Activated CD4-positive, alpha-beta T cell treated with anti-CD3 and anti-CD28 coated beads, Interleukin-2, amount 50 U/mL, for 48 hours (primary cell): ENCODE data around the gene SLC44A3.

ENCODE experiments used
- DNase-seq, 2 experiments: peaks; one replicate each; pipeline ENCODE4 v3.0.0-alpha.2; 2020

The SLC44A3 gene, protein sequence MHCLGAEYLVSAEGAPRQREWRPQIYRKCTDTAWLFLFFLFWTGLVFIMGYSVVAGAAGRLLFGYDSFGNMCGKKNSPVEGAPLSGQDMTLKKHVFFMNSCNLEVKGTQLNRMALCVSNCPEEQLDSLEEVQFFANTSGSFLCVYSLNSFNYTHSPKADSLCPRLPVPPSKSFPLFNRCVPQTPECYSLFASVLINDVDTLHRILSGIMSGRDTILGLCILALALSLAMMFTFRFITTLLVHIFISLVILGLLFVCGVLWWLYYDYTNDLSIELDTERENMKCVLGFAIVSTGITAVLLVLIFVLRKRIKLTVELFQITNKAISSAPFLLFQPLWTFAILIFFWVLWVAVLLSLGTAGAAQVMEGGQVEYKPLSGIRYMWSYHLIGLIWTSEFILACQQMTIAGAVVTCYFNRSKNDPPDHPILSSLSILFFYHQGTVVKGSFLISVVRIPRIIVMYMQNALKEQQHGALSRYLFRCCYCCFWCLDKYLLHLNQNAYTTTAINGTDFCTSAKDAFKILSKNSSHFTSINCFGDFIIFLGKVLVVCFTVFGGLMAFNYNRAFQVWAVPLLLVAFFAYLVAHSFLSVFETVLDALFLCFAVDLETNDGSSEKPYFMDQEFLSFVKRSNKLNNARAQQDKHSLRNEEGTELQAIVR

DNA sequence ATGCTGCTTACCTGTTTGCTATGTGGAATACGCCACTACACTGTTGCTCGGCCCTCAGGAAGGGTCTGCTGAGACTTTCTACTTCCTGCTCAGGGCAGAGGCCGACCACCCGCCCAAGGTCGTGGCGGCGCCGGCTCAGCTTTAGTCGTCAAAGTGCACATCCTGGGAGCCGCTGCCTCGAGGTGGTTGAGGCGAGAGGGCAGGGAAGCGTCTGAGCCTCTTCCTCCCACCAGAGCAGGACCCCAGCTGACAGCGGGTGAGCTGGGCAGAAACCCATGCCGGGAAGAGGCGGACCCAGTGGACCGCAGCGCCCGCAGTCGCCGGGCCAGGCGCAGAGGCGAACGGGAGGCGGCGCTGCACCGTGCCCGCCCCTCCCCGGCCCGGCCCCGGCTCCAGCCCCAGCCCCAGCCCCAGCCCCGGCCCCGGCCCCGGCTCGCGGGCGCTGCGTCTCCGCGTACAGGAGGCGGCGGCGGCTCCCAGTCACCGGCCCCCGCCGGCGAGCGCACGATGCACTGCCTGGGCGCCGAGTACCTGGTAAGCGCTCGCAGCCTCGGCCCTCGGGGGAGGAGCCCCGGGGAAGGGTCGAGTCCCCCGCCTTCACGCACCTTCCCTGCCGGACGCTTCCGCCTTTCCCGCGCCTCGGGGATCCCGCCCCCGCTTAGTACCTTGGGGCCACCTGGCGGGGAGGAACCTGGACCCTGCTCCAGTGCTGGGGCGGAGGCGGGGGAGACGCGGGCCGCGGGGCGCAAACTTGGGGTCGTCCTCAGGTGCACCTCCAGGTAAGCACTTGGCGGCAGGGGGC is at the start of gene SLC44A3:
Gene SLC44A3, plus strand, starts transcription at position 413 of the 802 bp plus-strand sequence. Its CDS starts 95 bp downstream, at position 508.
- peak; percentile 15 to 21 for DNase-seq

DNA sequence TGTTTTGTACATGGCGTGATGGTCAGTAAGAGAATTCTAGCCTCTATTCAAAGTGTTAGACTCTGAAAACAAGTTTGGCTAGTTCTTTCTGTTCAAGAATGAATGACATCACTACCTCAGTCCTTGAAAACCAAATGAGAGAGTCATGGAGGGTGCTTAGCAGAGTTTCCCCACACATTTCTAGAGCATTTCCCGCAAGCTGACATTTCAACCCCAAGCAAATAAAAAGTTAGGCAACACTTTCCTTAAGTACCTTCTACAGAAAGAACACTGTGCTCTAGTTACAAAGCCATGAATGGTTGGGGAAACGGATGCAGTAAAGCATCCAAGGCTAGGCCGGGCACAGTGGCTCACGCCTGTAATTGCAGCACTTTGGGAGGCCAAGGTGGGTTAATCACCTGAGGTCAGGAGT is 47.9 kb upstream of the SLC44A3 start:
- DNase-seq: no peak

GRCh38 chr1:94772845-94773244 is 47.3 kb upstream of the SLC44A3 start:
- no peak for DNase-seq

GRCh38 chr1:94773296-94773809 is 46.8 kb upstream of the SLC44A3 start:
- DNase-seq: no peak

- DNase-seq: no peak
Measured at GRCh38 chr1:94773931-94774422, 46.2 kb upstream of the SLC44A3 start.

- no peak for DNase-seq
Measured at GRCh38 chr1:94776474-94776873, 43.7 kb upstream of the SLC44A3 start.

DNA sequence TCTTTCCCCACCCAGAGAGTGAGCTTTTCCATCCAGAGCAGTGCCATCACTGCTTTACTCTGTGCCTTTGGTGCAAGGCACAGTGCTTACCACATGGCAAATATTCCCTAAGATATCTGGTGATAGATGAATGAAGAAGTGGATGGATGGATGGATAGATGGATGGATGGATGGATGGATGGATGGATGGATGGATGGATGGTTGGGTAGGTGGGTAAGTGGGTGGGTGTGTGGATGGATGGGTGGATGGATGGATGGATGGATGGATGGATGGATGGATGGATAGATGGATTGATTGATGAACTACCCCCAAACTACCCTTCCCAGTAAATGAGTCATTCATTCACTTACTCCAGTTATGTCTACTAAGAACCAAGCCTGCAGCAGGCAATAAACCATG is 42.9 kb upstream of the SLC44A3 start:
- no peak for DNase-seq

DNA sequence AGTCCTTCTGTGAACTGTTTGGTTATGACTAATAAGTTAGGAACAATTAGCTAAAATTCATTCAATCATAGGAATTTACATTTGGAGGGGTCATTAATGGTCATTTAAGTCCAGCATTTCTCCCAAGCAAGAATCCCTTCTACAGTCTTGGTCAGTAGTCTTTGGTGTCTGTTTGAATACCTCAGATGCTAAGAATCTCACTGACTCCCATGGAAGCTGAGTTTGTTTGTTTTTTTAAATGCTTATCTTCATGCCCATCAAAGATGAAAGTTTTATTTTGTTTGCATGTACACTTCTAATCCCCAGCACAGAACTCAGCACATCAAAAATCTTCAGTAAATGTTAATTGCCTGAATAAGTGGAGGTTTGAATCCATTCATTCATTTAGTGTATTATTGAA is 41.3 kb upstream of the SLC44A3 start:
- no peak for DNase-seq

- DNase-seq: no peak
Measured at GRCh38 chr1:94783342-94784189, 36.6 kb upstream of the SLC44A3 start.

DNA sequence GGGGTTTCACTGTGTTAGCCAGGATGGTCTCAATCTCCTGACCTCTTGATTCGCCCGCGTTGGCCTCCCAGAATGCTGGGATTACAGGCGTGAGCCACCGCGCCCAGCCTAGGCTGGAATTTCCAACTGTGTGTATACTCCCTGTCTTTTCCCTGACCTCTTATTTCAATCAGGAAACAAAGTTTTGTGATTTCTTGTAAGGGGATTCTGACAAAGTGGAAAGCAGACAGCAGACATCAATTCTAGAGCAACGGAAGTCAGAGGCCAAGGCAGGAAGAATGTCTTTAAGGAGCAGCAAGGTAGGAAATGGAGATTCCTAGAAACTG is 36.0 kb upstream of the SLC44A3 start:
- no peak for DNase-seq

DNA sequence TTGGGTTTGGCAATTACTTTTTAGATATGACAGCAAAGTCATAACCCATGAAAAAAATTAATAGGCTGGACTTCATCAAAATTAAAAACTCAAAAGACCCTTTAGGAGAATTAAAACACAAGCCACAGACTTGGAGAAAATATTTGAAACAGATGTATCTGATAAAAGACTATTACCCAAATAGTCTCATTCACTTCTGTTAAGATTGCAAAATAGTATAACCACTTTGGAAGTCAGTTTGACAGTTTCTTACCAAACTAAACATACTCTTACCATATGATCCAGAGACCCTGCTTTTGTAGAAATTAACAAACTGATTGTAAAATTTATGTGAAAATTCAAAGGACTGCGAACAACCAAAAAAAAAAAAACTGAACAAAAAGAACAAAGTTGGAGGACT is 32.5 kb upstream of the SLC44A3 start:
- DNase-seq: no peak

DNA sequence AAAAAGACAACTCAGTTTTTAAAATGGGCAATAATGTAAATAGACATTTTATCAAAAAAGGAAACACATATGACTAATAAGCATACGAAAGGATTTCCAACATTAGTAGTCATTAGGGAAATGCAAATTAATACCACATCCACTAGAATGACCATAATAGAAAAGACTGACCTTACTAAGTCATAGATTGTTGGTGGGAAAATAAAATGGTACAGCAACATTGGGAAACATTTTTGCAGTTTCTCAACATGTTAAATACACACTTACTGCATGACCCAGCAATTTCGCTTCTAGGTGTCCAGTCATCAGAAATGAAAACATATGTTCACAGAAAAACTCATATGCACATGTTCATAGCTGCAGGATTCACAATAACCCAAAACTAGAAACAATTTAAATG is 29.9 kb upstream of the SLC44A3 start:
- no peak for DNase-seq

DNA sequence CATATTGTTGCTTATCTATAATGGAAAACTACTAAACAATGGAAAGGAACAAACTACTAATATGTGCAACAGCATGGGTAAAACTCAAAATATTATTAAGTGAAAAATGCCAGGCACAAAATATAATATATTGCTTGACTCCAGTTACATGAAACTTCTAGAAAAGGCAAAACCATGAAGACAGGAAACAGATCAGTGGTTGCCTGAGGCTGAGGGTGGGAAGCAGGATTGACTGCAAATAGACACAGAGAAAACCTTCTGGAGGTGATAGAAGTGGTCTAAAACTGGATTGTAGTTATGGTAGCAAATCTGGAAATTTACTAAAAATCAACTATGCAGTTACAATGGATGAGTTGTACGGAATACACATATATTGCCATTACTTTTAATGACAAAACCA is 29.5 kb upstream of the SLC44A3 start:
- no peak for DNase-seq

- DNase-seq: no peak
Measured at GRCh38 chr1:94792473-94793295, 27.5 kb upstream of the SLC44A3 start.

- DNase-seq: no peak
Measured at GRCh38 chr1:94793296-94793656, 26.9 kb upstream of the SLC44A3 start.

DNA sequence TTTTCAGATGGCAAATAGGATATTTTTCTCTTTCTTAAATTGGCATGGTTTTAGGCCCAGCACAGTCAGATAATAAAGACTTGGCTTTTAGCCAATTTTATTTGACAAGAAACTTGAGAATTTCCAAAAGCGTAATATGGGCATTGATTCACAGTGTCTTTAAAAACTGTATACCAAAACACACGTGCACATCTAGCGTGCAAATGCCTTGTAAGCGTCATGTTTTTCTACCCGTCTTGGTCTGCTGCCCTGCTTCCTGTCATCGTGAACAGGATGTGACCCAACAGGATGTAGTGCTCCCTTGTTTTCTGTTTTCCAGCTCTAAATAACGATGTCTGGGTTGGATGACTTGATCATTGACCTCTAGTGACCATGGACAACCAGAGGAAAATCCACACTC is 24.7 kb upstream of the SLC44A3 start:
- DNase-seq: no peak

DNA sequence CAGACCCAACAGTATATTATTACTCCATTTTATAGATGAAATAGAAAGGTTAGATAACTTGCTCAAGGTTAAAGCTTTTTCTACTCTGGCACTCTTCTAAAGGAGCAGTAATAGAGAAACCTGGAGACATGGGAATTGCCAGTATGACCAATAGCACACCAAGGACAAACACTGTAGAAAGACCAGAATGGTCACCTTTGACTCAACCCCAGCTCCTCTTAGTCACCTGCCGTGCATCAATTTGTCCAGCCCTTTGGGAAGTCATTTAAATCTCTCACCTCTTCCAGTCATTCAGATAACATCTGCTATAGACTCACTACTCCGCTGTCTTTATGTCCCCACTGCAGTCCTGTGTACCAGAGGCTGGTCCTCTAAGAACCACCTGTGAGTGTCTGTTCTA is 23.9 kb upstream of the SLC44A3 start:
- DNase-seq: no peak

DNA sequence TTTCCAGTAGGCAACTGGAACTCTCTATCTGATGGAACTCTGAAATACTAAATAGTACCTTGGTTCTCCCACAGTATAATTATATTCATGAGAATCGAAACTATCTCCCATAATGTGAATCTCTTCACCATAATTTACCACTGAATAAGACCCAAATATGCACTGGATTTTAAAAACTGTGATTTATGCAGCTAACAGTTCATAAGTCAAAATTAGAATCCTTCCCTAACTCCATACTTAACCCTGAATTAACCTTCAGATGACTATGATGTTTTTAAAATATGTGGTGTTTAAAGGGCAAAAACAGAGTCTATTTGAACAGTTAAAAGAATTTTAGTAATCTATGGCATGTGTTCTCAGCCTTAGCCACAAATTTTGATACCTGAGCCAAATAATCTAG is 22.9 kb upstream of the SLC44A3 start:
- no peak for DNase-seq

DNA sequence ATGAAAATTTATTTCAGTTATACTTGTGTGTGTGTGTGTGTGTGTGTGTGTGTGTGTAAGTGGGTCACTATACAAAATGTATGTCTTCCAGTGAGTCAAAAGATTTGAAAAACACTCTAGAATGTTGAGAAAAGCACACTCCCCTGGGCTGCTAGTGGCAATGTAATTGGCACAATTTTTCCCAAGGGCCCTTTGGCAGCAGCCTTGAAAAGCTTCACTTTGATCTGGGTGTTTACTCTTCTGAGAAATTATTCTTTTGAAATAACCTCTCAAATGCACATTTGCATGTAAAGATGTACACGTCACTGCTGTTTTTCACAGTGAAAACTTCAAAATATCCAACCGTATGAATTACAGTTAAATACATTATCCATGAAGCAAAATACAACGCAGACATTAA is 22.1 kb upstream of the SLC44A3 start:
- no peak for DNase-seq

DNA sequence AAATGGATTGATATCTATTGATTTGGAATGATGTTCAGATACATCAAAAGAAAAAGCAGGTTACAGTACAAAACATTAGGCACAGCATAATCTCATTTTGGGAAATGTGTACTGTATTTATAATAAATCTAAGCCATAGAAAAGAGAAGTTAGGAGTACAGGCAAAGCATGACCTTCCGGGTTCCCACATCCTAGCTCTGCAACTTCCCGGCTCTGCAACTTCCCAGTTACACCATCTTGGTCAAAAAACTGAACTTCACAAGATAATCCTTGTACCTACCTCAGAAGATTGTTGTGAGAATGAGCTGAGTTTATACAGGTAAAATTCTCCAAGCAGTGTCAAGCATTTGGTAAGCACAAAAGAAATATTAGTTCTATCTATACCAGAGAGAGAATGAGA is 21.7 kb upstream of the SLC44A3 start:
- no peak for DNase-seq

GRCh38 chr1:94799206-94799605 is 21.0 kb upstream of the SLC44A3 start:
- no peak for DNase-seq
